ENCODE data around the gene SDK2. TPM values are rescaled to one million over a fixed set of nuclear protein-coding genes. Genes with fewer than 3 reads are reported as not detected.

The SDK2 gene
- total and polyA plus RNA-seq, 11 donors, result 0.84 to 4.0 (median 2.6) TPM

- TF ChIP-seq CTCF (IDR thresholded peaks at IDR 0.05), result no peak
- TF ChIP-seq POLR2A (IDR thresholded peaks at IDR 0.05), result no peak
- H3K27me3 ChIP-seq, result no peaks in the 10 kb centered on the region
- H3K9me3 ChIP-seq, result no peaks in the 10 kb centered on the region
- H3K27ac ChIP-seq, result no peak overlapping the region
- H3K36me3 ChIP-seq, result no peaks in the 10 kb centered on the region
- intact Hi-C loops (cut with DNase I), result loop anchor here in 1 of 10 donors (2.0 kb wide), 1 partner anchor 61 kb away; no protein-coding TSS in a partner anchor
- DNase-seq (peak in 1 of 5 donors; percentile 54), ATAC-seq (no peak)
- peaks cover 0 to 8% (median 0%) of the 10 kb centered on the region in 12 donors for H3K4me1 ChIP-seq
- H3K4me3 ChIP-seq, result no peak overlapping the region
- 71 to 80% (median 77%) methylated on average over 13 to 18 of the region's 18 CpGs for WGBS, 4 donors
Observed at GRCh38 chr17:73569762-73570319, 74.4 kb downstream of the SDK2 start.

GRCh38 chr17:73568934-73569333 is 75.3 kb downstream of the SDK2 start:
- no peaks in the 10 kb centered on the region for H3K9me3 ChIP-seq
- H3K27ac ChIP-seq, result no peak overlapping the region
- no peaks in the 10 kb centered on the region for H3K27me3 ChIP-seq
- ATAC-seq (no peak), DNase-seq (no peak)
- intact Hi-C loops (cut with DNase I), result loop anchor here in 1 of 10 donors (2.0 kb wide), 1 partner anchor 60 kb away; no protein-coding TSS in a partner anchor
- peaks cover 0 to 8% (median 0%) of the 10 kb centered on the region in 12 donors for H3K4me1 ChIP-seq
- H3K36me3 ChIP-seq, result no peaks in the 10 kb centered on the region
- no peak for TF ChIP-seq CTCF (IDR thresholded peaks at IDR 0.05)
- TF ChIP-seq POLR2A (IDR thresholded peaks at IDR 0.05), result no peak
- no peak overlapping the region for H3K4me3 ChIP-seq
- 96 to 98% (median 97%) methylated on average over 3 of the region's 3 CpGs for WGBS, 4 donors

- H3K36me3 ChIP-seq, result no peaks in the 10 kb centered on the region
- DNase-seq (peak in 1 of 5 donors; percentile 17), ATAC-seq (no peak)
- 69 to 80% (median 73%) methylated on average over 10 to 11 of the region's 11 CpGs for WGBS, 4 donors
- H3K4me3 ChIP-seq, result no peak overlapping the region
- no peak for TF ChIP-seq CTCF (IDR thresholded peaks at IDR 0.05)
- H3K27ac ChIP-seq, result peak overlapping the region in 1 of 12 donors; percentile 33
- H3K9me3 ChIP-seq, result no peaks in the 10 kb centered on the region
- intact Hi-C loops (cut with DNase I), result no loop called here
- no peaks in the 10 kb centered on the region for H3K27me3 ChIP-seq
- peaks cover 0 to 8% (median 0%) of the 10 kb centered on the region in 12 donors for H3K4me1 ChIP-seq
Observed at GRCh38 chr17:73566905-73567782, 77.1 kb downstream of the SDK2 start.

- Histone ChIP-seq H3K9me3 (no peaks in the 10 kb centered on the region), H3K27ac (no peak overlapping the region), H3K27me3 (no peaks in the 10 kb centered on the region), H3K4me3 (no peak overlapping the region), H3K4me1 (peaks cover 0 to 8% (median 0%) of the 10 kb centered on the region in 12 donors), H3K36me3 (no peaks in the 10 kb centered on the region)
- ATAC-seq (no peak), DNase-seq (no peak)
- TF ChIP-seq CTCF (IDR thresholded peaks at IDR 0.05) (no peak), POLR2A (IDR thresholded peaks at IDR 0.05) (no peak)
- 92 to 95% (median 93%) methylated on average over 2 of the region's 2 CpGs for WGBS, 4 donors
- intact Hi-C loops (cut with DNase I), result no loop called here
Observed at GRCh38 chr17:73564843-73565242, 79.4 kb downstream of the SDK2 start.
